ENCODE measurements around the gene TUBAL3.

TUBAL3 gene

GRCh38 chr10:5443429-5443828, 38.8 kb upstream of the TUBAL3 start:
- H3K4me3 ChIP-seq (ENCODE audit: low read length) = no peak overlapping the region

GRCh38 chr10:5442990-5443370, 38.4 kb upstream of the TUBAL3 start:
- Histone ChIP-seq H3K9me3 (replicated peaks; ENCODE audit: low read length) (no peaks in the 10 kb centered on the region), H3K36me3 (ENCODE audit: insufficient read depth, low read length) (no peaks in the 10 kb centered on the region), H3K27me3 (ENCODE audit: control insufficient read depth, insufficient read depth, low read length) (no peaks in the 10 kb centered on the region), H3K4me1 (ENCODE audit: control insufficient read depth, insufficient read depth, low read length) (peaks cover 5% of the 10 kb centered on the region), H3K9ac (ENCODE audit: low read depth, low read length) (no peak overlapping the region), H3K4me2 (ENCODE audit: low read length) (no peak overlapping the region), H3K4me3 (ENCODE audit: low read length) (no peak overlapping the region)

More at GRCh38 chr10:5443429-5443828, 38.8 kb upstream of the TUBAL3 start:
- H3K9ac ChIP-seq (ENCODE audit: low read depth, low read length) = no peak overlapping the region
- no peaks in the 10 kb centered on the region for H3K36me3 ChIP-seq (ENCODE audit: insufficient read depth, low read length)
- no peaks in the 10 kb centered on the region for H3K9me3 ChIP-seq (replicated peaks; ENCODE audit: low read length)
- no peak overlapping the region for H3K4me2 ChIP-seq (ENCODE audit: low read length)
- H3K4me1 ChIP-seq (ENCODE audit: control insufficient read depth, insufficient read depth, low read length) = peaks cover 8% of the 10 kb centered on the region
- H3K27me3 ChIP-seq (ENCODE audit: control insufficient read depth, insufficient read depth, low read length) = no peaks in the 10 kb centered on the region

GRCh38 chr10:5442065-5442989, 37.7 kb upstream of the TUBAL3 start:
- Histone ChIP-seq H3K36me3 (ENCODE audit: insufficient read depth, low read length) (no peaks in the 10 kb centered on the region), H3K9me3 (replicated peaks; ENCODE audit: low read length) (no peaks in the 10 kb centered on the region), H3K27me3 (ENCODE audit: control insufficient read depth, insufficient read depth, low read length) (no peaks in the 10 kb centered on the region), H3K4me2 (ENCODE audit: low read length) (no peak overlapping the region), H3K4me1 (ENCODE audit: control insufficient read depth, insufficient read depth, low read length) (peaks cover 5% of the 10 kb centered on the region), H3K9ac (ENCODE audit: low read depth, low read length) (no peak overlapping the region), H3K4me3 (ENCODE audit: low read length) (no peak overlapping the region)

DNA sequence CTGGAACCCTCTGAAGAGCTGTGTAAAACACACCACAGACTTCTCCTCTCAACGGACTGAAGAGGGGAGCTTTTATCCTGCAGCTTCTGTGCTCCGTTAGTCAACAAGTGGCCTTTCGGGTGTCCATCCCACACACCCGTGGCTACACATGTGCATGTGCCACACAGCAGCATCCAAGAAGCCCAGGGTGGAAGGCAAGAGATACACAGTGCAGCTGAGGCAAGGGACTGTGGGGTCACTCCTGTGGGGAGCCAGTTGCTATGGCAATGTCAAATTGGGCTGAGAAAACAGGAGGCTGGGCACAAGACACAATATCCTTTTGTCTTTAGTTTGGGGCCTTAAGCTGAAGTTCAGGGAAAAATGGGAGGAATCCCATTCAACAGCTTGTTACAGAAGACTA, 36.5 kb upstream of the TUBAL3 start:
- Histone ChIP-seq H3K36me3 (ENCODE audit: insufficient read depth, low read length) (no peaks in the 10 kb centered on the region), H3K9ac (ENCODE audit: low read depth, low read length) (no peak overlapping the region), H3K9me3 (replicated peaks; ENCODE audit: low read length) (no peaks in the 10 kb centered on the region), H3K27me3 (ENCODE audit: control insufficient read depth, insufficient read depth, low read length) (no peaks in the 10 kb centered on the region), H3K4me2 (ENCODE audit: low read length) (no peak overlapping the region), H3K4me3 (ENCODE audit: low read length) (no peak overlapping the region), H3K4me1 (ENCODE audit: control insufficient read depth, insufficient read depth, low read length) (peaks cover 3% of the 10 kb centered on the region)

DNA sequence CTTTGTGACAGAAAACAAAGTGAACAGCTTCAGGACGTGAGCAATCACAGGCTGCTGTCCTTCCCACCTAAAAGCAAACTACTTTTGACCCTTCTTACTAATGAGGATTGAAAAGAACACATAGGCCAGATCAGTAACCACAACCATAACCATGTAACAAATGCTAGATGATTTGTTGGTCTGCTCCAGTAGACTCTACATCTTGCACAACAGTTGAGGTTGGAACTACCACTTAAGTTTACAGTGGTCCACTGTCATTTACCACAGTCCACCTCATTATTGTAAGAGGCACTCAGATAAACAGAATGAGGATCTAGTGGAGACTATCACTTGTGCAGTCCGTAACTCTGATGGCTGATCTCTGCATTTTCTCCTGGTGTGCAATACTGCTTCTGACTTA, 35.6 kb upstream of the TUBAL3 start:
- H3K4me3 ChIP-seq (ENCODE audit: low read length) = no peak overlapping the region
- H3K27me3 ChIP-seq (ENCODE audit: control insufficient read depth, insufficient read depth, low read length) = no peaks in the 10 kb centered on the region
- H3K36me3 ChIP-seq (ENCODE audit: insufficient read depth, low read length) = no peaks in the 10 kb centered on the region
- no peaks in the 10 kb centered on the region for H3K4me1 ChIP-seq (ENCODE audit: control insufficient read depth, insufficient read depth, low read length)
- H3K9me3 ChIP-seq (replicated peaks; ENCODE audit: low read length) = no peaks in the 10 kb centered on the region
- H3K4me2 ChIP-seq (ENCODE audit: low read length) = no peak overlapping the region
- no peak overlapping the region for H3K9ac ChIP-seq (ENCODE audit: low read depth, low read length)

DNA sequence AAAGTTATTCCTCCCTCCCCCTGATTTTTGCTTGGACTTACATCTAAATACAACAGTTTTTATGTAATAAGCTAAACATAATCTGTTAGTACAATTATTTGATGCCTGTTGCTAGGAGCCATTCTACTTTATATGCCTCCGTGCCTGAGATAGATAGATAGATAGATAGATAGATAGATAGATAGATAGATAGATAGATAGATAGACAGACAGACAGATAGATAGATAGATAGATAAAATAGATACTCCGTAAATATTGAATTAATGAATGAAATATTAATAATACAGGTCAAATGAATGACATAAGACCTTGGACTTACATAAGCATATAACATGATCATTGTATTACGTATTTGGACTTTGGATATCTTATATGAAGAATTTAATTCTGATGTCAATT, 30.7 kb upstream of the TUBAL3 start:
- H3K4me1 ChIP-seq (ENCODE audit: control insufficient read depth, insufficient read depth, low read length) = peaks cover 10% of the 10 kb centered on the region
- no peaks in the 10 kb centered on the region for H3K9me3 ChIP-seq (replicated peaks; ENCODE audit: low read length)
- H3K4me2 ChIP-seq (ENCODE audit: low read length) = no peak overlapping the region
- H3K4me3 ChIP-seq (ENCODE audit: low read length) = no peak overlapping the region
- H3K27me3 ChIP-seq (ENCODE audit: control insufficient read depth, insufficient read depth, low read length) = no peaks in the 10 kb centered on the region
- no peaks in the 10 kb centered on the region for H3K36me3 ChIP-seq (ENCODE audit: insufficient read depth, low read length)
- no peak overlapping the region for H3K9ac ChIP-seq (ENCODE audit: low read depth, low read length)

- Histone ChIP-seq H3K9ac (ENCODE audit: low read depth, low read length) (peak overlapping the region; percentile 68), H3K27me3 (ENCODE audit: control insufficient read depth, insufficient read depth, low read length) (no peaks in the 10 kb centered on the region), H3K4me1 (ENCODE audit: control insufficient read depth, insufficient read depth, low read length) (peaks cover 10% of the 10 kb centered on the region), H3K4me2 (ENCODE audit: low read length) (peak overlapping the region; percentile 57), H3K4me3 (ENCODE audit: low read length) (no peak overlapping the region), H3K9me3 (replicated peaks; ENCODE audit: low read length) (no peaks in the 10 kb centered on the region), H3K36me3 (ENCODE audit: insufficient read depth, low read length) (no peaks in the 10 kb centered on the region)
These were observed 29.6 kb upstream of the TUBAL3 start for GRCh38 chr10:5434017-5434753.

GRCh38 chr10:5433182-5433581, 28.6 kb upstream of the TUBAL3 start:
- no peaks in the 10 kb centered on the region for H3K27me3 ChIP-seq (ENCODE audit: control insufficient read depth, insufficient read depth, low read length)
- H3K4me2 ChIP-seq (ENCODE audit: low read length) = no peak overlapping the region
- no peaks in the 10 kb centered on the region for H3K9me3 ChIP-seq (replicated peaks; ENCODE audit: low read length)
- no peaks in the 10 kb centered on the region for H3K36me3 ChIP-seq (ENCODE audit: insufficient read depth, low read length)
- H3K9ac ChIP-seq (ENCODE audit: low read depth, low read length) = no peak overlapping the region
- H3K4me1 ChIP-seq (ENCODE audit: control insufficient read depth, insufficient read depth, low read length) = peaks cover 10% of the 10 kb centered on the region
- no peak overlapping the region for H3K4me3 ChIP-seq (ENCODE audit: low read length)

DNA sequence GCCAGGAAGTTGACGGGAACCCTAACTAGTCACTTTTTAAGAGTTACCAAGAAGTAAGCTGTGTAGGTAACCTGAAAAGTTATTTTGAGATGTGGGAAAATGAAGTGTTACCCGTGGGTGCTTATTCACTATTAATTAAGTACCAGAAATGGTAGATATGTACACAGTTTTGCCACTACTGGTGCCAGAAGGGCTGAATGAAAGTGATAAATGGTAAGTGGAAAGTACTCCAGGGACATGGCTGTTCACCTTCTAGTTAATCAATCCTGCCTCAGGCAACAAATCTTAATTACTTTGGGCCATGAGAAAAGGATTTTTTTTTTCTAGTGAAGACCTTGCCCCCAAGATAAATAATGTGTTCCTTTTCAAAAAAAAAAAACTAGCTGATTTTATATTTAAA, 23.5 kb upstream of the TUBAL3 start:
- H3K9me3 ChIP-seq (replicated peaks; ENCODE audit: low read length) = no peaks in the 10 kb centered on the region
- no peaks in the 10 kb centered on the region for H3K36me3 ChIP-seq (ENCODE audit: insufficient read depth, low read length)
- H3K27me3 ChIP-seq (ENCODE audit: control insufficient read depth, insufficient read depth, low read length) = no peaks in the 10 kb centered on the region
- no peak overlapping the region for H3K9ac ChIP-seq (ENCODE audit: low read depth, low read length)
- no peak overlapping the region for H3K4me2 ChIP-seq (ENCODE audit: low read length)
- H3K4me1 ChIP-seq (ENCODE audit: control insufficient read depth, insufficient read depth, low read length) = no peaks in the 10 kb centered on the region
- no peak overlapping the region for H3K4me3 ChIP-seq (ENCODE audit: low read length)

DNA sequence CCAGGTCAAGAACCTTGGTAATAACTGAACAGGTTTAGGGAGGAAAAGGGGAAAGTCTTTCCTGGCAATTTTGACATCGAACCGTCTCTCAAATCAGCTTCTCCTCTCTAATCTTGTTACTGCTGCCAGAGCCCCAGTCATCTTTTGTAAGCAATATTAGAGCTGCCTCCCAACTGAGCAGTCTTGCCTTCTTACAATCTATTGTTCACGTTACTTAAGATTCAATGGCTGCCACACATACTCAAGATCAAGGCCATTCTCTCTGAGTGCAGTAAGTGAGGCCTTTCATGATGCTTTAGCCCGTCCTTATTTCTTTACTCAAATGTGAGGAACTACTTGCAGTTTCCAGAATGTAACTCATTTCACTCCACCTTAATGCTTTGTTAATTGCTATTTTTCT, 20.1 kb upstream of the TUBAL3 start:
- Histone ChIP-seq H3K9ac (ENCODE audit: low read depth, low read length) (no peak overlapping the region), H3K27me3 (ENCODE audit: control insufficient read depth, insufficient read depth, low read length) (no peaks in the 10 kb centered on the region), H3K4me2 (ENCODE audit: low read length) (no peak overlapping the region), H3K9me3 (replicated peaks; ENCODE audit: low read length) (no peaks in the 10 kb centered on the region), H3K4me1 (ENCODE audit: control insufficient read depth, insufficient read depth, low read length) (no peaks in the 10 kb centered on the region), H3K36me3 (ENCODE audit: insufficient read depth, low read length) (no peaks in the 10 kb centered on the region), H3K4me3 (ENCODE audit: low read length) (no peak overlapping the region)

DNA sequence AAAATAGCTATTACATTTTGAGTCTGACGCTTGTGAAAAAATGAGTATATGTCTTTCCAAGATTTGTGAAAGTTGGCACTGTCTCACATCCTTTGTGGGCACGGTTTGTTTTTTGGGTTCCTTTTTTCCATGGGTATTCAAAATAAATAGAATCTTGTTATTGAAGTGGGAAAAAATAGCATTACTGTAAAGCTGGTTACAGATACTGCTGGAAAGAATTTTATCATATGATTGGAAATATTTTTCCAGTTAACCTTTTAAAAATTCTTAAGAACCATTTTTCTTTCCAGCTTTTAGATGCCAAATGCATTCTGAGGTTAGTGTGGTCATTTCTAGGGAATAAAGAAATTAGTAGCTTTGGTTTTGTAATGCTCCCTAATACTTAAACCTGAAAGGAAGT, 19.1 kb upstream of the TUBAL3 start:
- no peak overlapping the region for H3K9ac ChIP-seq (ENCODE audit: low read depth, low read length)
- no peaks in the 10 kb centered on the region for H3K36me3 ChIP-seq (ENCODE audit: insufficient read depth, low read length)
- H3K4me3 ChIP-seq (ENCODE audit: low read length) = no peak overlapping the region
- H3K4me1 ChIP-seq (ENCODE audit: control insufficient read depth, insufficient read depth, low read length) = no peaks in the 10 kb centered on the region
- no peaks in the 10 kb centered on the region for H3K9me3 ChIP-seq (replicated peaks; ENCODE audit: low read length)
- no peak overlapping the region for H3K4me2 ChIP-seq (ENCODE audit: low read length)
- H3K27me3 ChIP-seq (ENCODE audit: control insufficient read depth, insufficient read depth, low read length) = no peaks in the 10 kb centered on the region

Data from skeletal muscle satellite cell (primary cell).